ENCODE measurements around the gene PIGR. TPM values are rescaled to one million over a fixed set of nuclear protein-coding genes. Genes with fewer than 3 reads are reported as not detected.

The PIGR gene
- total RNA-seq, 1 donor from 2014 or later: 1.00 TPM

DNA sequence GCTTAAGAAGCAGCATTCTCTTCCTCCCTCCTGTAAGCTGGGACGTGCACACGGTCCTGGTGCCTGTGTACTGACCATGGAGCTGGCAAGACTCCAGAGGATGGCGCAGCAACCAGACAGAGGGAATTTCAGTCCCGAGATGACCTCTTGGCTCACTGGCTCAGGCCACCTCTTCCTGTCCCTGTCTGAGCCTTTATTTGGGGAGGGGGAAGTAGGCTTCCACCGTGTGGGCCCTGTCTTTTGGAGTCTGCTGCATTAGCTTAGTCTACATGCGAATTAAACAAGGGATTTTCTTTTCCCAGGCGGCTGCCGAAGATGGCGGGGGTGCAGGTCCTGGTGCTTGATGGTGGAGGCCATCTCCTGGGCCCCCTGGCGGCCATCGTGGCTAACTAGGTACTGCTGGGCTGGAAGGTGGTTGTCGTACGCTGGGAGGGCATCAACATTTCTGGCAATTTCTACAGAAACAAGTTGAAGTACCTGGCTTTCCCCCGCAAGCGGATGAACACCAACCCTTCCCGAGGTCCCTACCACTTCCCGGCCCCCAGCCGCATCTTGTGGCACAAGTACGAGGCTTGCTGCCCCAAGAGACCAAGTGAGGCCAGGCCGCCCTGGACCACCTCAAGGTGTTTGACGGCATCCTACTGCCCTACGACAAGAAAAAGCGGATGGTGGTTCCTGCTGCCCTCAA lies 38.8 kb downstream of the PIGR start:
- TF ChIP-seq, protein P1, sequence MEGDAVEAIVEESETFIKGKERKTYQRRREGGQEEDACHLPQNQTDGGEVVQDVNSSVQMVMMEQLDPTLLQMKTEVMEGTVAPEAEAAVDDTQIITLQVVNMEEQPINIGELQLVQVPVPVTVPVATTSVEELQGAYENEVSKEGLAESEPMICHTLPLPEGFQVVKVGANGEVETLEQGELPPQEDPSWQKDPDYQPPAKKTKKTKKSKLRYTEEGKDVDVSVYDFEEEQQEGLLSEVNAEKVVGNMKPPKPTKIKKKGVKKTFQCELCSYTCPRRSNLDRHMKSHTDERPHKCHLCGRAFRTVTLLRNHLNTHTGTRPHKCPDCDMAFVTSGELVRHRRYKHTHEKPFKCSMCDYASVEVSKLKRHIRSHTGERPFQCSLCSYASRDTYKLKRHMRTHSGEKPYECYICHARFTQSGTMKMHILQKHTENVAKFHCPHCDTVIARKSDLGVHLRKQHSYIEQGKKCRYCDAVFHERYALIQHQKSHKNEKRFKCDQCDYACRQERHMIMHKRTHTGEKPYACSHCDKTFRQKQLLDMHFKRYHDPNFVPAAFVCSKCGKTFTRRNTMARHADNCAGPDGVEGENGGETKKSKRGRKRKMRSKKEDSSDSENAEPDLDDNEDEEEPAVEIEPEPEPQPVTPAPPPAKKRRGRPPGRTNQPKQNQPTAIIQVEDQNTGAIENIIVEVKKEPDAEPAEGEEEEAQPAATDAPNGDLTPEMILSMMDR (IDR thresholded peaks at IDR 0.05): no peak
- ChIA-PET CTCF (interaction anchor here (0.7 to 3.9 kb wide), 6 partner anchors 12 to 173 kb away, joined by 3 to 41 read pairs (median 6); no protein-coding TSS in a partner anchor), POLR2A (interaction anchor here (1.0 to 5.8 kb wide), 6 partner anchors 8 to 436 kb away, joined by 3 to 51 read pairs (median 4); partner anchors contain the start of gene FCMR)
- DNase-seq (no peak), ATAC-seq (ENCODE audit: low read depth) (no peak)
- Mint-ChIP-seq H3K4me3 (no peak overlapping the region), H3K9me3 (no peaks in the 10 kb centered on the region), H3K4me1 (peaks cover 80% of the 10 kb centered on the region), H3K36me3 (ENCODE audit: low read depth) (peaks cover 87% of the 10 kb centered on the region), H3K27me3 (no peaks in the 10 kb centered on the region), H3K27ac (peak overlapping the region; percentile 70)
- intact Hi-C loops (cut with micrococcal nuclease): loop anchor here (5.0 kb wide), 1 partner anchor 115 kb away; no protein-coding TSS in a partner anchor

DNA sequence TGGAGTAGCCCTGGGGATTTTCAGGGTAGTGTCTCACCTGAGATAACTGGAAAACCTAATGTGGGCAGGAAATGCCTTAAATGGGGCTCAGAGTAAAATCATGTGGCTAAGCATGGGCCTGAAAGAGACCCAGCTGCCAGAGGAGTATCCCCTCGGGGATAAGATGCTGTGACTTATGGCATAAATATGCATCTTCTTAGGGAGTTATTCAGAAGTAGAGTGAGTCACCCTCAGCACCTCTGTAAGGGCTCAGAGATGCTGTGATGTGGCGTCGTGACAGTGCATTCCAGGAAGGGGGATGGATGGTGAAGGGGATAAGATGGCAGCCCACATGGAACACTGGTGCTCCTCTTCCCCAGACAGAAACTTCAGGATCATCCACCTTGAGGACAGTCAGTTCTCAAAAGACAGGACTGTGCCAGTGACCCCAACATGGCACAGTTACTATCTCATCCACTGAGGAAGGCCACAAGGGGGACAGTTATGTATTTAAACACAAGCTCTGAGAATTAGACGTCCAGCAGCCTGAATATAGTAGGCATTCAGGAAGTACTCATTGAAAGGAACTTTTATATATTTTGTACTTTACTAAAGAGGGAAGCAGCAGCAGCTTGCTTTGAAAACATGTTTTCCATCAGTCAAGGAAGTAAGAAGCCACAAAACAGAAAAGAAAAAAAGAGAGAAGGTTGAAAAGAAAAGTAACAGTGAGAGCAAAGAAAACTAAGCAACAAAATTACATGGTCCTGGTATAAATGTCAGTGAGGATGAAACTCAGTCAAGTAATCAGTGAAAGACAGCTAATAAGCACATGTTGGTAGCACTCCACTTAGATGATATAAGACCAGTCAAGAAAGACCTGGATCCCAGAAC lies 40.7 kb downstream of the PIGR start:
- CTCF ChIA-PET: interaction anchor here (0.8 to 3.9 kb wide), 14 partner anchors 11 to 272 kb away, joined by 3 to 41 read pairs (median 4); partner anchors contain the start of genes FCMR and IL20
- TF ChIP-seq, protein P1 (IDR thresholded peaks at IDR 0.05): no peak
- intact Hi-C loops (cut with micrococcal nuclease): loop anchor here (5.0 kb wide), 1 partner anchor 113 kb away; no protein-coding TSS in a partner anchor
- Mint-ChIP-seq H3K36me3 (ENCODE audit: low read depth) (peaks cover 75% of the 10 kb centered on the region), H3K4me1 (peaks cover 77% of the 10 kb centered on the region), H3K4me3 (peak overlapping the region; percentile 36), H3K27me3 (no peaks in the 10 kb centered on the region), H3K27ac (peak overlapping the region; percentile 89), H3K9me3 (no peaks in the 10 kb centered on the region)
- no peak for DNase-seq
- POLR2A ChIA-PET: interaction anchor here (0.6 to 5.8 kb wide), 12 partner anchors 10 to 241 kb away, joined by 3 to 51 read pairs (median 6); partner anchors contain the start of gene FCMR
- peak; percentile 93 for ATAC-seq (ENCODE audit: low read depth)

DNA sequence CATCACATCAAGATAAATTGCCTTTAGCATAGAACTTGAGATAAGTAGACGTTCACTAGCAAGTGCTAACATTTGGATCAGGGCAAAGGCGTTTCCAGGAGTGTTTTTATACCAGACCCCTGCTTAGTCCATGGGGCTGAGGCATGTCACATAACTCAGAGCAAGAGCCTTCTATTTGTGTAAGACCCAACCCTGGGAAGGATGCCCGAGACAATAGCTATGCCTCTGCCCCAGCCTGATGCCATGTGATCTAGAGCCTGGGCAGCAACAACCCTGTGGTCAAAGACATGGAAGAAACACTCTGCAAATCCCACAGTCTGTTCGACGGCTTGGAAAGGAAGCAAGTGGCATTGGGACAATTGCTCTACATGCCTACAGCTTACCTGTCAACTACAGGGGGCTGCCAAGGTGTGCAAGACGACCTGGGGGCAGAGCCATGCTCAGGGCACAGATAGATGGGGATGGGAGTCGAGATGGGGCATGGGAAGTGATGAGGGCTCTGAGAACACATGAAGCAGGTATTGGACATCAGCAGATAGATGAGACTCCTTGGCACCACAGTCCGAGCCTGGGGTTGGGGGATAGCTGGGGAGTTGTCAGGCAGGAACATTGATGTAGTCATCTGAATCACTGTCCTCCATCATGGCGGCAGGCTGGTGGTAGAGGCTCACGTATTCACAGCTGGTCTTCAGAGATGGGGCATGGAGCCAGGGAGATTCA lies 41.7 kb downstream of the PIGR start:
- H3K4me3 Mint-ChIP-seq: no peak overlapping the region
- intact Hi-C loops (cut with micrococcal nuclease): loop anchor here (5.0 kb wide), 1 partner anchor 112 kb away; no protein-coding TSS in a partner anchor
- no peaks in the 10 kb centered on the region for H3K27me3 Mint-ChIP-seq

DNA sequence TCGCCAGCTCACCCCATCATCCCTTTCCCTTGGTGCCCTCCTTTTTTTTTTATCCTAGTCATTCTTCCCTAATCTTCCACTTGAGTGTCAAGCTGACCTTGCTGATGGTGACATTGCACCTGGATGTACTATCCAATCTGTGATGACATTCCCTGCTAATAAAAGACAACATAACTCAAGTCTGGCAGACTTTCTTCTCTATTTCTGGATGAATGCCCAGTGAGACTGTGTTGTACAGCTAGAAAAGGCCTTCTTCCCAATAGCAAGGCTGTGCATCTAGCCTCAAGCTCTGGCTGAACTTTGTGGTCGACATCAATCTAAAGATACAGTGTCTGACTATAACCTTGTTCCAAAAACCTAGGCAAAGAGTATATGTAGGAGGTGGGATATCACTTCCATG lies 42.6 kb downstream of the PIGR start:
- POLR2A ChIA-PET: no interaction called here

More for the DNA sequence above, 41.7 kb downstream of the PIGR start:
- CTCF ChIA-PET: interaction anchor here (0.9 to 3.9 kb wide), 12 partner anchors 7 to 271 kb away, joined by 3 to 41 read pairs (median 6); partner anchors contain the start of gene FCMR
- Mint-ChIP-seq H3K36me3 (ENCODE audit: low read depth) (peaks cover 69% of the 10 kb centered on the region), H3K9me3 (no peaks in the 10 kb centered on the region), H3K27ac (peak overlapping the region; percentile 89), H3K4me1 (peaks cover 78% of the 10 kb centered on the region)
- ATAC-seq (ENCODE audit: low read depth): no peak
- no peak for DNase-seq
- TF ChIP-seq, protein P1 (IDR thresholded peaks at IDR 0.05): no peak
- POLR2A ChIA-PET: interaction anchor here (0.6 to 5.8 kb wide), 8 partner anchors 10 to 241 kb away, joined by 4 to 51 read pairs (median 6); partner anchors contain the start of gene FCMR

More for the DNA sequence above, 42.6 kb downstream of the PIGR start:
- TF ChIP-seq, protein P1 (IDR thresholded peaks at IDR 0.05): no peak
- no peak for ATAC-seq (ENCODE audit: low read depth)
- Mint-ChIP-seq H3K4me3 (no peak overlapping the region), H3K27me3 (no peaks in the 10 kb centered on the region), H3K9me3 (no peaks in the 10 kb centered on the region), H3K36me3 (ENCODE audit: low read depth) (peaks cover 65% of the 10 kb centered on the region), H3K27ac (peak overlapping the region; percentile 56), H3K4me1 (peaks cover 78% of the 10 kb centered on the region)
- CTCF ChIA-PET: interaction anchor here (1.3 to 3.9 kb wide), 4 partner anchors 8 to 177 kb away, joined by 3 to 41 read pairs (median 12); no protein-coding TSS in a partner anchor
- intact Hi-C loops (cut with micrococcal nuclease): no loop called here
- DNase-seq: no peak
